ENCODE data around the gene B4GALT3. TPM values are rescaled to one million over a fixed set of nuclear protein-coding genes. Genes with fewer than 3 reads are reported as not detected.
"Not testable (repeated sequence)": the region's sequence is repeated elsewhere in the genome, so short reads cannot be mapped to it uniquely, and the experiment has no call there.

Gene B4GALT3
- total RNA-seq: 38.0 to 43.0 TPM (median 40.5 TPM) in 3 replicates

DNA sequence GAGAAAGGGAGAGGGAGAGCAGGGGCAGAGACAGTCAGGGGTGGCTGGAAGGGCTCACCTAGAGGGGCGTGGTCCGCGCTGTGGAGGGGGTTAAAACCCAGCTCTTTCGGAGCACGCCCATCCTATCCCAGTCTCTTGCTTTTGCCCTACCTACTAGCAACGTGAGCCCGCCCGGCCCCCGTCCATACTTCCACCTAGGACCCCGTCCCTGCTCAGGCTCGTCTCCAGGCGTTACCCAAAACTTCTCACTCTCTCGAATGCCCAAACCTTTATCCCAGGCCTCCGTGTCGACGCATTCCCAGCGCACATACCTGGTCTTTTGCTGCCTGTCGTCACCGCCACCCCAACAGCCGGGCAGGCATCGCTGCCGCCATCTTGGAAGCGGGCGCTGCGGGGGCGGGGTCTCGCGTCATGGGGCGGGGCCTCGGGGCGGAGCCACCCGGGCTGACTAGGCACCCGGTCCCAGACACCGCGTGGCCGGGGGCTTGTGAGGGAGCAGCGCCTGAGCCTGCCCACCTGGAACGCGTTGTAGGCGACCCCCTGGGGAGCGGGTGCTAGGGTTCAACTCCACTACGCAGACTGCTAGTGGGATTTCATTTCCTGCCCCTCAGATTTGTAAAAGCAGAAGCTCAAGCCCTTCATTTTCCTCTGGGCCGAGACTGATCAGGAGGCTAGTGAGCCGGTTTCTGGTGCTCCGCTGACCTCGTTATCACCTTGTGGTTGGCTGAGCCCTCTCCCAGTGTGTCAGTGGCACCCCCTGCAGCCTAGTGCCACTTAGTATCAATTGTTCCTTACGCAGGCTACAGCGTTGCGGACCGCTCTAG, at the start of gene B4GALT3:
B4GALT3 (minus strand) TSS at position 396 of the 824 bp plus-strand sequence. CDS start 1,447 bp downstream, outside the sequence.
- no peak for TF ChIP-seq CTCF (IDR thresholded peaks at IDR 0.05; ENCODE audit: unreplicated experiment)
- Mint-ChIP-seq H3K36me3 (peaks cover 23% of the 10 kb centered on the region), H3K27me3 (ENCODE audit: low read depth) (no peaks in the 10 kb centered on the region), H3K9me3 (no peaks in the 10 kb centered on the region), H3K27ac (peak within 1 kb of the TSS; percentile 98), H3K4me3 (peak within 1 kb of the TSS; percentile 96), H3K4me1 (peaks cover 23% of the 10 kb centered on the region)
- peak; percentile 88 to 99 for DNase-seq (ENCODE audit: low spot score in 2 of 2, unreplicated experiment in 2 of 2)

DNA sequence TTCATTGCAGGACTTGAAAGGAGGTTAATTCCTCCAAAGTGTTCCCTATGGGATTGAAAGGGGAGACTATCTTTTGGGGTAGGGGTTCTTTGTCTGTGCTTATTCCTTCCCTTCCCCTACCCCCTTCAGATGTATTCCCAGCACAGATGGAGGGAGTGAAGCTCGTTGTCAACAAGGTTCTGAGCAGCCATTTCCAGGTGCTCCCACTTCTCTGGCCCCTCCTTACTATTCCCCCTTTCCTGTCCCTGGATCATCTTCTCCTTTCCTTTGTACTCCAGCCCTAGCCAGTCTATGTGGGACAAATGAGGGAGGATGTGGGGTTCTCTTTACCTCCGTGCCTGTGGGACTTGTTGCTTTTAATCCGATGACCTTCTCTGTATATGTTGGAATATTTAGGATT, 49.5 kb upstream of the B4GALT3 start:
- DNase-seq (ENCODE audit: low spot score in 2 of 2, unreplicated experiment in 2 of 2): no peak
- Mint-ChIP-seq H3K9me3 (no peaks in the 10 kb centered on the region), H3K4me1 (peaks cover 20% of the 10 kb centered on the region), H3K27ac (no peak overlapping the region), H3K4me3 (peak overlapping the region; percentile 99), H3K27me3 (ENCODE audit: low read depth) (no peaks in the 10 kb centered on the region), H3K36me3 (peaks cover 4% of the 10 kb centered on the region)
- TF ChIP-seq CTCF (IDR thresholded peaks at IDR 0.05; ENCODE audit: unreplicated experiment): no peak

DNA sequence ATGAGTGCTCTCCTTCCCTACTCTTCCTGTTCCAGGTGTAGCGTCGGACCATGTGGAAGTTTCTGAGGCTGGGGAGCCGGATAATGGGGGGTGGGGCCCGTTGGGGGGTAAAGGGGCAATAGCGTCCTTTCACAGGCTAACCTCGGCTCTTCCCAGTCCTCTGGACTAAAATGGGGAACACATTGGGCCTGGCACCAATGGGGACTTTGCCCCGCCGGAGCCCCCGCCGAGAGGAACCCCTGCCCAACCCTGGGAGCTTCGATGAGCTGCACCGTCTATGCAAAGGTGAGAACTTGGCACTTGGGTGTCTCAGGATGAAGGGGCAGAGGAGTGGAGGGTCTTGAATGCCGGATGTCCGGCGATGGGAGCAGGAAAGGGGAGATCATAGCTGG, 49.0 kb upstream of the B4GALT3 start:
- Mint-ChIP-seq H3K9me3 (no peaks in the 10 kb centered on the region), H3K4me1 (peaks cover 20% of the 10 kb centered on the region), H3K27me3 (ENCODE audit: low read depth) (no peaks in the 10 kb centered on the region), H3K27ac (no peak overlapping the region), H3K4me3 (peak overlapping the region; percentile 99), H3K36me3 (peaks cover 4% of the 10 kb centered on the region)
- no peak for TF ChIP-seq CTCF (IDR thresholded peaks at IDR 0.05; ENCODE audit: unreplicated experiment)
- no peak for DNase-seq (ENCODE audit: low spot score in 2 of 2, unreplicated experiment in 2 of 2)

GRCh38 chr1:161225534-161226319, 48.4 kb upstream of the B4GALT3 start, which contains the start of gene TOMM40L:
Gene TOMM40L (plus strand): TSS chr1:161226060. CDS start chr1:161226490, 430 bp downstream.
- Mint-ChIP-seq H3K27ac (peak within 1 kb of the TSS; percentile 93), H3K4me3 (peak within 1 kb of the TSS; percentile 99), H3K36me3 (peaks cover 4% of the 10 kb centered on the region), H3K9me3 (no peaks in the 10 kb centered on the region), H3K27me3 (ENCODE audit: low read depth) (no peaks in the 10 kb centered on the region), H3K4me1 (peaks cover 20% of the 10 kb centered on the region)
- peak; percentile 68 to 81 for DNase-seq (ENCODE audit: low spot score in 2 of 2, unreplicated experiment in 2 of 2)
- no peak for TF ChIP-seq CTCF (IDR thresholded peaks at IDR 0.05; ENCODE audit: unreplicated experiment)

GRCh38 chr1:161225178-161225533, 47.8 kb upstream of the B4GALT3 start:
- Mint-ChIP-seq H3K4me3 (peak overlapping the region; percentile 99), H3K27ac (peak overlapping the region; percentile 10), H3K4me1 (peaks cover 20% of the 10 kb centered on the region), H3K27me3 (ENCODE audit: low read depth) (no peaks in the 10 kb centered on the region), H3K36me3 (peaks cover 4% of the 10 kb centered on the region), H3K9me3 (no peaks in the 10 kb centered on the region)
- DNase-seq (ENCODE audit: low spot score in 2 of 2, unreplicated experiment in 2 of 2): no peak
- no peak for TF ChIP-seq CTCF (IDR thresholded peaks at IDR 0.05; ENCODE audit: unreplicated experiment)

DNA sequence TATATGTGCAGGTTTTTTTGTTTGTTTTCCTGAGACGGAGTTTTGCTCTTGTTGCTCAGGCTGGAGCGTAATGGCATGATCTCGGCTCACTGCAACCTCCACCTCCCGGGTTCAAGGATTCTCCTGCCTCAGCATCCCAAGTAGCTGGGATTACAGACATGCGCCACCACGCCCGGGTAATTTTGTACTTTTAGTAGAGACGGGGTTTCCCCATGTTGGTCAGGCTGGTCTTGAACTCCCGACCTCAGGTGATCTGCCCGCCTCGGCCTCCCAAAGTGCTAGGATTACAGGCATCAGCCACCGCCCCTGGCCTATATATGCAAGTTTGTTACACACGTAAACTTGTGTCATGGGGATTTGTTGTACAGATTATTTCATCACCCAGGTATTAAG, 47.4 kb upstream of the B4GALT3 start:
- peaks cover 20% of the 10 kb centered on the region for H3K4me1 Mint-ChIP-seq
- H3K4me3 Mint-ChIP-seq; H3K27ac Mint-ChIP-seq; H3K27me3 Mint-ChIP-seq (ENCODE audit: low read depth); H3K9me3 Mint-ChIP-seq; H3K36me3 Mint-ChIP-seq; DNase-seq (ENCODE audit: low spot score in 2 of 2, unreplicated experiment in 2 of 2): not testable (repeated sequence)

Measured in mesothelial cell of epicardium (in vitro differentiated cells).